Neural progenitor cell (in vitro differentiated cells): ENCODE results near the gene CARD11. TPM values are rescaled to one million over a fixed set of nuclear protein-coding genes. Genes with fewer than 3 reads are reported as not detected.

ENCODE experiments used
- DNase-seq: peaks from one replicate; pipeline ENCODE4 v3.0.0-alpha.2; 2016; ENCODE audit warnings: low spot score
- H2AFZ ChIP-seq: fragments of 200-600 bp; sonication (generic); replicated peaks from 2 replicates; pipeline ENCODE4 v1.6.1; 2016; ENCODE audit warnings: antibody characterized with exemption
- H3F3A ChIP-seq: fragments of 200-600 bp; sonication (generic); 2 replicates; pipeline ENCODE4 v1.6.1; 2016; ENCODE audit warnings: antibody characterized with exemption, low read depth
- H3K27ac ChIP-seq: fragments of 200-600 bp; sonication (generic); 2 replicates; pipeline ENCODE4 v1.5.1; 2016; ENCODE audit warnings: mild to moderate bottlenecking
- H3K27me3 ChIP-seq: fragments of 200-600 bp; sonication (generic); 2 replicates; pipeline ENCODE4 v1.6.1; 2016; ENCODE audit warnings: mild to moderate bottlenecking, moderate library complexity
- H3K36me3 ChIP-seq: fragments of 200-600 bp; sonication (generic); 2 replicates; pipeline ENCODE4 v1.5.1; 2016
- H3K4me1 ChIP-seq: fragments of 200-600 bp; sonication (generic); 2 replicates; pipeline ENCODE4 v1.6.1; 2016; ENCODE audit warnings: mixed run types
- H3K4me2 ChIP-seq: fragments of 200-600 bp; sonication (generic); 2 replicates; pipeline ENCODE4 v1.6.1; 2016
- H3K4me3 ChIP-seq: fragments of 200-600 bp; sonication (generic); 2 replicates; pipeline ENCODE4 v1.5.1; 2016
- H3K79me2 ChIP-seq: fragments of 200-600 bp; sonication (generic); 2 replicates; pipeline ENCODE4 v1.6.1; 2016; ENCODE audit warnings: low read depth
- H3K9ac ChIP-seq: fragments of 200-600 bp; sonication (generic); 2 replicates; pipeline ENCODE4 v1.6.1; 2016
- H3K9me3 ChIP-seq: fragments of 200-600 bp; sonication (generic); 2 replicates; pipeline ENCODE4 v1.5.1; 2016; ENCODE audit warnings: low read depth
- H4K20me1 ChIP-seq: fragments of 200-600 bp; sonication (generic); 2 replicates; pipeline ENCODE4 v1.6.1; 2016; ENCODE audit warnings: low read depth
- H3K27ac Mint-ChIP-seq: 3 replicates; pipeline ENCODE4 v1.8.0; 2021; ENCODE audit warnings: mixed read lengths
- H3K27me3 Mint-ChIP-seq: 2 replicates; pipeline ENCODE4 v1.8.0; 2022; ENCODE audit warnings: low read depth, mild to moderate bottlenecking, inconsistent platforms, moderate library complexity, mixed read lengths; ENCODE audit not compliant: insufficient read depth
- H3K36me3 Mint-ChIP-seq: 3 replicates; pipeline ENCODE4 v1.8.0; 2021; ENCODE audit warnings: mixed read lengths
- H3K4me1 Mint-ChIP-seq: 3 replicates; pipeline ENCODE4 v1.8.0; 2021; ENCODE audit warnings: mixed read lengths
- H3K4me3 Mint-ChIP-seq: 3 replicates; pipeline ENCODE4 v1.8.0; 2021; ENCODE audit warnings: mild to moderate bottlenecking, moderate library complexity, mixed read lengths
- H3K9me3 Mint-ChIP-seq: 3 replicates; pipeline ENCODE4 v1.8.0; 2020; ENCODE audit warnings: mixed read lengths
- CTCF ChIP-seq: fragments of 200-600 bp; sonication (generic); IDR thresholded peaks from 2 replicates; pipeline ENCODE4 v1.5.1; 2017; ENCODE audit warnings: antibody characterized with exemption, mild to moderate bottlenecking
- EZH2 ChIP-seq: fragments of 200-600 bp; sonication (generic); IDR thresholded peaks from 2 replicates; pipeline ENCODE4 v1.6.1; 2017; ENCODE audit warnings: antibody characterized with exemption, mild to moderate bottlenecking, moderate library complexity
- EZH2phosphoT487 ChIP-seq: fragments of 200-600 bp; sonication (generic); IDR thresholded peaks from 2 replicates; pipeline ENCODE4 v1.6.1; 2017; ENCODE audit warnings: antibody characterized with exemption
- total RNA-seq: library from RNA; depleted of rRNA; stranded (reverse); fragments of >200 nt; gene quantifications from 2 replicates; pipeline ENCODE4 v1.2.3, GENCODE V29; 2015; ENCODE audit warnings: low replicate concordance

CARD11 gene
- total RNA-seq, 1 donor from 2014 or later: 0.75 TPM

GRCh38 chr7:2968176-2968575, 75.5 kb downstream of the CARD11 start:
- H3K27ac ChIP-seq: no peak overlapping the region
- no peaks in the 10 kb centered on the region for H3K36me3 Mint-ChIP-seq
- TF ChIP-seq EZH2phosphoT487 (no peak), CTCF (no peak), EZH2 (no peak)

GRCh38 chr7:2967705-2968104, 76.0 kb downstream of the CARD11 start:
- H3K4me1 Mint-ChIP-seq: no peaks in the 10 kb centered on the region
- Histone ChIP-seq H3K9me3 (no peaks in the 10 kb centered on the region), H3K27ac (no peak overlapping the region), H3K79me2 (no peaks in the 10 kb centered on the region), H3F3A (no peaks in the 10 kb centered on the region), H3K4me2 (no peak overlapping the region), H3K36me3 (no peaks in the 10 kb centered on the region), H3K4me1 (no peaks in the 10 kb centered on the region), H3K27me3 (no peaks in the 10 kb centered on the region), H2AFZ (no peak overlapping the region), H4K20me1 (no peaks in the 10 kb centered on the region), H3K9ac (no peak overlapping the region), H3K4me3 (no peak overlapping the region)
- H3K27me3 Mint-ChIP-seq: peaks cover 4% of the 10 kb centered on the region
- peaks cover 16% of the 10 kb centered on the region for H3K9me3 Mint-ChIP-seq
- H3K4me3 Mint-ChIP-seq: no peak overlapping the region
- no peak for DNase-seq
- H3K36me3 Mint-ChIP-seq: no peaks in the 10 kb centered on the region
- no peak overlapping the region for H3K27ac Mint-ChIP-seq
- TF ChIP-seq CTCF (no peak), EZH2phosphoT487 (no peak), EZH2 (no peak)

More at GRCh38 chr7:2968176-2968575, 75.5 kb downstream of the CARD11 start:
- Mint-ChIP-seq H3K27ac (no peak overlapping the region), H3K9me3 (peaks cover 13% of the 10 kb centered on the region), H3K4me1 (no peaks in the 10 kb centered on the region), H3K4me3 (no peak overlapping the region), H3K27me3 (peaks cover 4% of the 10 kb centered on the region)
- DNase-seq: no peak
- Histone ChIP-seq H2AFZ (no peak overlapping the region), H3K36me3 (no peaks in the 10 kb centered on the region), H3K4me1 (no peaks in the 10 kb centered on the region), H4K20me1 (no peaks in the 10 kb centered on the region), H3F3A (no peaks in the 10 kb centered on the region), H3K79me2 (no peaks in the 10 kb centered on the region), H3K9ac (no peak overlapping the region), H3K4me2 (no peak overlapping the region), H3K27me3 (no peaks in the 10 kb centered on the region), H3K4me3 (no peak overlapping the region), H3K9me3 (no peaks in the 10 kb centered on the region)

GRCh38 chr7:2967253-2967652, 76.4 kb downstream of the CARD11 start:
- Histone ChIP-seq H3K4me3 (no peak overlapping the region), H4K20me1 (no peaks in the 10 kb centered on the region), H2AFZ (no peak overlapping the region), H3K27ac (no peak overlapping the region), H3K4me2 (no peak overlapping the region), H3K9ac (no peak overlapping the region), H3K4me1 (no peaks in the 10 kb centered on the region), H3K9me3 (no peaks in the 10 kb centered on the region), H3F3A (no peaks in the 10 kb centered on the region), H3K36me3 (no peaks in the 10 kb centered on the region), H3K27me3 (no peaks in the 10 kb centered on the region), H3K79me2 (no peaks in the 10 kb centered on the region)
- Mint-ChIP-seq H3K27ac (no peak overlapping the region), H3K4me1 (no peaks in the 10 kb centered on the region), H3K36me3 (no peaks in the 10 kb centered on the region), H3K27me3 (peaks cover 4% of the 10 kb centered on the region), H3K4me3 (no peak overlapping the region), H3K9me3 (peaks cover 16% of the 10 kb centered on the region)
- DNase-seq: no peak
- TF ChIP-seq EZH2phosphoT487 (no peak), EZH2 (no peak), CTCF (no peak)
